LNCaP clone FGC (cell line): ENCODE measurements around the gene SATB1.

ENCODE experiments used
- DNase-seq: peaks from one replicate; pipeline ENCODE4 v3.0.0-alpha.2; 2011; ENCODE audit warnings: low read depth
- H3K4me3 ChIP-seq: 2 replicates; pipeline ENCODE4 v1.5.1; 2011; ENCODE audit warnings: mild to moderate bottlenecking, low read depth, low read length, control low read depth
- CTCF ChIP-seq: IDR thresholded peaks from 2 replicates; pipeline ENCODE4 v1.5.1; 2012; ENCODE audit warnings: mild to moderate bottlenecking; ENCODE audit not compliant: control insufficient read depth, insufficient read depth; ENCODE audit errors: extremely low read depth

Gene SATB1

GRCh38 chr3:18415839-18416238 is 9.3 kb downstream of the SATB1 start:
- DNase-seq = no peak
- no peak for TF ChIP-seq CTCF
- H3K4me3 ChIP-seq = no peak overlapping the region

GRCh38 chr3:18415167-18415566 is 10.0 kb downstream of the SATB1 start:
- TF ChIP-seq CTCF = no peak
- DNase-seq = no peak
- no peak overlapping the region for H3K4me3 ChIP-seq

GRCh38 chr3:18412684-18413083 is 12.5 kb downstream of the SATB1 start:
- no peak for TF ChIP-seq CTCF
- no peak for DNase-seq
- no peak overlapping the region for H3K4me3 ChIP-seq

- DNase-seq = no peak
- no peak overlapping the region for H3K4me3 ChIP-seq
- TF ChIP-seq CTCF = no peak
Observed at GRCh38 chr3:18411541-18411940, 13.6 kb downstream of the SATB1 start.

- no peak for TF ChIP-seq CTCF
- no peak overlapping the region for H3K4me3 ChIP-seq
- no peak for DNase-seq
Observed at GRCh38 chr3:18410205-18410604, 14.9 kb downstream of the SATB1 start.

GRCh38 chr3:18409266-18409665 is 15.9 kb downstream of the SATB1 start:
- TF ChIP-seq CTCF = no peak
- DNase-seq = no peak
- H3K4me3 ChIP-seq = no peak overlapping the region

GRCh38 chr3:18405141-18405540 is 20.0 kb downstream of the SATB1 start:
- H3K4me3 ChIP-seq = no peak overlapping the region
- TF ChIP-seq CTCF = no peak
- no peak for DNase-seq
